Psoas muscle (tissue), 8 donors: ENCODE measurements around the gene ETV6. TPM values are rescaled to one million over a fixed set of nuclear protein-coding genes. Genes with fewer than 3 reads are reported as not detected.
A peak's percentile ranks its signal among the peaks of the same experiment; 100 is the strongest.

Experiments used
- ATAC-seq, 4 donors: fragments of 200-7000 bp; cut with Tn5 transposase; one replicate each; pipeline ENCODE4 v1.9.1; 2020; ENCODE audit warnings: moderate library complexity in 3 of 4, mild to moderate bottlenecking in 2 of 4
- DNase-seq, 2 donors: peaks; one replicate each; pipeline ENCODE4 v3.0.0-alpha.2; 2020
- H3K27ac ChIP-seq: fragments of 200-600 bp; one replicate; pipeline ENCODE4 v1.8.0; 2022
- H3K27me3 ChIP-seq, 3 donors: fragments of 200-600 bp in 1 of 3; one replicate each; pipeline versions ENCODE4 v1.6.1 to v1.8.0; 2013 to 2022; ENCODE audit warnings: low read length in 2 of 3, mild to moderate bottlenecking in 2 of 3, moderate library complexity in 1 of 3; ENCODE audit not compliant: insufficient read depth in 3 of 3
- H3K36me3 ChIP-seq, 2 donors: fragments of 200-600 bp in 1 of 2; one replicate each; pipeline versions ENCODE4 v1.6.1 to v1.8.0; 2013 to 2022; ENCODE audit warnings: low read depth in 1 of 2, mild to moderate bottlenecking in 1 of 2, moderate library complexity in 1 of 2; ENCODE audit not compliant: insufficient read depth in 1 of 2
- H3K4me1 ChIP-seq: fragments of 200-600 bp; one replicate; pipeline ENCODE4 v1.8.0; 2022
- H3K4me3 ChIP-seq: fragments of 200-600 bp; one replicate; pipeline ENCODE4 v1.8.0; 2022; ENCODE audit warnings: mild to moderate bottlenecking
- H3K9me3 ChIP-seq: fragments of 200-600 bp; one replicate; pipeline ENCODE4 v1.8.0; 2022
- CTCF ChIP-seq: fragments of 200-600 bp; IDR thresholded peaks from one replicate; pipeline ENCODE4 v1.8.0; 2022; ENCODE audit warnings: antibody characterized with exemption
- WGBS, 3 donors: extraction: QIAGEN DNeasy Blood & Tissue Kit; methylation state at CpG; one replicate each; pipeline versions ENCODE4 v1.1.6 to v1.1.7; 2013; 5-methylcytosine and 5-hydroxymethylcytosine counted together
- intact Hi-C, 2 donors: fragments of 100-400 bp; cut with DNase I; formaldehyde crosslinking; loops; one replicate each; pipeline versions ENCODE4 v1.11.0 to v1.14.2; 2022
- polyA plus RNA-seq, 3 donors: library from polyadenylated mRNA; stranded (reverse); fragments of 200-250 nt; gene quantifications; one replicate each; pipeline ENCODE4 v1.2.3, GENCODE V29; 2013
- total RNA-seq, 4 donors: library from RNA; stranded (reverse); fragmentation: NEBNext Ultra II Directional in 2 of 4; extraction: Animal tissue kit (Norgen Biotek cat#: 25700) in 2 of 4; gene quantifications; one replicate each; pipeline versions ENCODE4 v1.2.1 to v1.2.4, GENCODE V29; 2021 to 2023
- donor health status: healthy with polysubstance abuse.
- donor health status: DM: no; HTN: no; CAD: no; lungs with moderate emphysema.
- donor health status: Bipolar disorder and iron deficiency.
- donor health status: healthy.
- donor health status: DM: yes; HTN: yes; CAD: no.
- donor health status: DM: no; HTN: no; CAD: no.
- donor health status: DM: no; HTN: no; CAD: no.
- donor health status: DM: yes; HTN: yes; CAD: no.

ETV6 gene
- total and polyA plus RNA-seq, 7 donors = 2.8 to 22.9 (median 4.9) TPM

- 32 to 52% (median 37%) methylated on average over 18 of the region's 18 CpGs for WGBS, 3 donors
- no peak for DNase-seq
- no peak overlapping the region for H3K27ac ChIP-seq
Measured at GRCh38 chr12:11672256-11673191, 23.1 kb downstream of the ETV6 start.

DNA sequence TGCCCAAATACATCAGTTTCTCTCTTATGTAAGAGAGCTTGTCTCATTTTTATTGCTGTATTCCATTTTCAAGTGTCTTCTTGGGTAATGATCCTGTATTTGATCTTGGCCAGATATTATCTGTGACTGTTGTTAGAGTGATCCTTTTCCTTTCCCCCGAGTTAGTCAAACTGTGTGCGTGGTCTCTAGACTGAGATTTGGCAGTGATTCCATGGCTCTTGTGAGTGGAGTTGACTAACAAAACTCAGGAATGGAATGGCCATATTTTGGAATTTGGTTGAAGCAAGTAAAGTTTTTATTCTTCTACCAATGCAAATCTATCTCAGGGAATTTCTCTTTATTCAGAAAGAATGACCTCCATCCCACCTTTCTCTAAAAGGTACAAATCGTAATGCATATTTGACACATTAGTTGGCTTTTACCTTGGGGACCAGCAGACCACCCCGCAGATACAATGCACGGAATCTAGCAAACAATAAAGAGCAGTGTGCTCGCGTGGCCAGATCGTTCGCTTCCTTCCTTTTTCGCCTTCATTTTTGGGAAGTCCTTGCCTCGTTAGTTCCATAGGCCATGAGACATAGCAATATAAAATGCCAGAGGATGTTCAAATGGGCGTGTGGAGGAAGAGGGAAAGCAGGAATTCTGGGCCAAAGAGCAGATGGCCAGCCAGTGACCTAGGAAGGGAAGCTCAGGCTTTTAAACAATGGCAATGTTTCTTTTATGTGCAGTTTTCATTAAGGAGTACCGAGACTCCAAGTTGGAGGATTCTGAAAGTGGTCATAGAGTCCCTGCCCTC, 24.4 kb downstream of the ETV6 start:
- no peak for TF ChIP-seq CTCF
- peaks cover 44% of the 10 kb centered on the region for H3K4me1 ChIP-seq
- intact Hi-C loops = loop anchor here in 1 of 2 donors (2.0 kb wide), 1 partner anchor 29 kb away; no protein-coding TSS in a partner anchor
- no peak overlapping the region for H3K27ac ChIP-seq
- DNase-seq (no peak), ATAC-seq (no peak)
- H3K27me3 ChIP-seq = no peaks in the 10 kb centered on the region
- H3K4me3 ChIP-seq = no peak overlapping the region
- no peaks in the 10 kb centered on the region for H3K9me3 ChIP-seq
- WGBS, 3 donors = 75 to 77% (median 75%) methylated on average over 13 of the region's 13 CpGs
- H3K36me3 ChIP-seq = no peaks in the 10 kb centered on the region

More at GRCh38 chr12:11672256-11673191, 23.1 kb downstream of the ETV6 start:
- Histone ChIP-seq H3K9me3 (no peaks in the 10 kb centered on the region), H3K27me3 (no peaks in the 10 kb centered on the region), H3K36me3 (no peaks in the 10 kb centered on the region), H3K4me1 (peaks cover 50% of the 10 kb centered on the region), H3K4me3 (peak overlapping the region; percentile 20)
- intact Hi-C loops = no loop called here
- peak; percentile 40 to 72 (median 52) for ATAC-seq
- no peak for TF ChIP-seq CTCF

- Histone ChIP-seq H3K27me3 (no peaks in the 10 kb centered on the region), H3K4me1 (peaks cover 47% of the 10 kb centered on the region), H3K4me3 (no peak overlapping the region), H3K36me3 (no peaks in the 10 kb centered on the region), H3K27ac (no peak overlapping the region), H3K9me3 (no peaks in the 10 kb centered on the region)
- intact Hi-C loops = loop anchor here in 1 of 2 donors (2.0 kb wide), 1 partner anchor 28 kb away; no protein-coding TSS in a partner anchor
- ATAC-seq (no peak), DNase-seq (no peak)
- WGBS, 3 donors = 90 to 97% (median 90%) methylated on average over 4 of the region's 4 CpGs
- no peak for TF ChIP-seq CTCF
Measured at GRCh38 chr12:11674894-11675390, 25.5 kb downstream of the ETV6 start.

DNA sequence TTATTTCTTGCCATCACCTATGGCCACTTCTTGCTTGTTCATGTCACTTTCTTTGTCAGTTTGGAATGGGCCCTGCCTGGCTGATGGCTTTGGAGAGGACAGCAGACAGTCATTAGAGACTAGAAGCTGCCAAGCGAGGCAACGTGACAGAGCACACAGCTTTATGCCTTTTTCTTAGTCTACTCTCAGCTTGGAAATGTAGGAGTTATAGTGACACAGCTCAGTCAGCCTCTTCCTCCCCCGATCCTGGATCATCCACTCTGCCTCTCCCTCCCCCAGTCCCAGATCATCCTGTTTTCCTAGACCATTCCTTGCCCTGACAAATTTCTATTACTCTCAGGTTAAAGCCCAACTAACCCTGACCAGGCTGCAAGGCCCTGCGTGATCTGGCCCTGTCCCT, 26.6 kb downstream of the ETV6 start:
- intact Hi-C loops = no loop called here
- Histone ChIP-seq H3K27ac (no peak overlapping the region), H3K27me3 (no peaks in the 10 kb centered on the region), H3K4me1 (peaks cover 51% of the 10 kb centered on the region), H3K36me3 (no peaks in the 10 kb centered on the region), H3K4me3 (no peak overlapping the region), H3K9me3 (no peaks in the 10 kb centered on the region)
- 64 to 84% (median 67%) methylated on average over 4 of the region's 4 CpGs for WGBS, 3 donors
- TF ChIP-seq CTCF = no peak
- ATAC-seq = no peak
- DNase-seq = no peak
